Gastrocnemius medialis (tissue), 4 donors: Measurements from ENCODE around the gene DDX1. TPM values are rescaled to one million over a fixed set of nuclear protein-coding genes. Genes with fewer than 3 reads are reported as not detected.
"Not testable (repeated sequence)": the region's sequence is repeated elsewhere in the genome, so short reads cannot be mapped to it uniquely, and the experiment has no call there.

Source experiments
- ATAC-seq, 2 donors: fragments of 150-250 bp; one replicate each; pipeline ENCODE4 v1.9.1; 2016
- DNase-seq, 2 donors: peaks; one replicate each; pipeline ENCODE4 v3.0.0-alpha.2; 2019
- H3K27ac ChIP-seq, 4 donors: fragments of 200-600 bp; sonication (generic); 1 replicate in 1 of 4; 2 replicates in 3 of 4; pipeline ENCODE4 v1.5.1; 2016 to 2018; ENCODE audit warnings: mild to moderate bottlenecking in 2 of 4, moderate library complexity in 1 of 4
- H3K27me3 ChIP-seq, 3 donors: fragments of 200-600 bp; sonication (generic) in 2 of 3; 1 replicate in 1 of 3; 2 replicates in 2 of 3; pipeline versions ENCODE4 v1.5.1 to v1.6.0; 2016 to 2019; ENCODE audit warnings: mild to moderate bottlenecking in 1 of 3, moderate library complexity in 1 of 3
- H3K36me3 ChIP-seq, 2 donors: fragments of 200-600 bp; sonication (generic) in 1 of 2; one replicate each; pipeline ENCODE4 v1.5.1; 2017 to 2018
- H3K4me1 ChIP-seq, 2 donors: fragments of 200-600 bp; sonication (generic) in 1 of 2; one replicate each; pipeline ENCODE4 v1.5.1; 2016 to 2017; ENCODE audit warnings: mild to moderate bottlenecking in 2 of 2
- H3K4me3 ChIP-seq, 4 donors: fragments of 200-600 bp; sonication (generic) in 3 of 4; 1 replicate in 1 of 4; 2 replicates in 3 of 4; pipeline ENCODE4 v1.5.1; 2016 to 2019; ENCODE audit warnings: mild to moderate bottlenecking in 2 of 4
- H3K9me3 ChIP-seq, 3 donors: fragments of 200-600 bp; sonication (generic) in 2 of 3; 1 replicate in 1 of 3; 2 replicates in 2 of 3; pipeline ENCODE4 v1.5.1; 2016 to 2019
- POLR2A ChIP-seq, 2 donors: fragments of 450-650 bp; IDR thresholded peaks; one replicate each; pipeline ENCODE4 v1.6.1; 2017; ENCODE audit warnings: antibody characterized with exemption in 2 of 2, mild to moderate bottlenecking in 2 of 2, moderate library complexity in 2 of 2
- in situ Hi-C, 4 donors: fragments of 200-750 bp; cut with MboI; loops; one replicate each; pipeline versions ENCODE4 v1.15.0 to v1.8.0; 2017; ENCODE audit warnings: low sequenced_read_pairs in 4 of 4
- intact Hi-C: fragments of 100-400 bp; cut with DNase I; formaldehyde crosslinking; loops from one replicate; pipeline ENCODE4 v1.15.1; 2023; ENCODE audit warnings: low total_unique reads
- total RNA-seq, 4 donors: library from RNA; depleted of rRNA; stranded (reverse); fragments of >200 nt; gene quantifications; one replicate each; pipeline versions ENCODE4 v1.1.0 to v1.2.3, GENCODE V29; 2016
- TF ChIP-seq, protein P1 (sequence below), 5 experiments: fragments of 450-650 bp in 3 of 5; fragments of 200-600 bp in 2 of 5; sonication (generic) in 2 of 5; IDR thresholded peaks in 4 of 5; conservative IDR thresholded peaks in 1 of 5; 1 replicate in 4 of 5; 2 replicates in 1 of 5; pipeline ENCODE4 v1.5.1; 2016 to 2019; ENCODE audit warnings: antibody characterized with exemption in 5 of 5, mild to moderate bottlenecking in 3 of 5, moderate library complexity in 3 of 5

DDX1 gene
- total RNA-seq, 4 donors from 2014 or later = 72.8 to 108 (median 88.6) TPM

DNA sequence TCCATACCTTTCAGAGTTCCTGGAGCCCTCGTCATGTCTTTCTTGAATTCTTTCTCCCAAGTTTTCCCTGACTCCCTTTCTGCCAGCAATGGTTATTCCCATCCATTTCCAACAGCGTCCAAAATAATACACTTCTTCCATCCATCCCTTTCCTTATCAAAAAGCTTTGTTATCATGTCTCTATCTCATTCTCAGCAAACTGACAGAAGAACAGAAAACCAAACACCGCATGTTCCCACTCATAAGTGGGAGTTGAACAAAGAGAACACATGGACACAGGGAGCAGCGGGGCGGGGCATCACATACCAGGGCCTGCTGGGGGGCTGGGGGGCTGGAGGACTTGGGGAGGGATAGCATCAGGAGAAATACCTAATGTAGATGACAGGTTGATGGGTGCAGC, 86.7 kb downstream of the DDX1 start:
- intact Hi-C loops (no loop called here), in situ Hi-C loops (no loop called here)
- Histone ChIP-seq H3K4me3 (no peak overlapping the region), H3K36me3 (no peaks in the 10 kb centered on the region), H3K9me3 (no peaks in the 10 kb centered on the region), H3K4me1 (no peaks in the 10 kb centered on the region), H3K27me3 (no peaks in the 10 kb centered on the region), H3K27ac (no peak overlapping the region)
- no peak for TF ChIP-seq POLR2A (IDR thresholded peaks at IDR 0.05)
- TF ChIP-seq, protein P1, sequence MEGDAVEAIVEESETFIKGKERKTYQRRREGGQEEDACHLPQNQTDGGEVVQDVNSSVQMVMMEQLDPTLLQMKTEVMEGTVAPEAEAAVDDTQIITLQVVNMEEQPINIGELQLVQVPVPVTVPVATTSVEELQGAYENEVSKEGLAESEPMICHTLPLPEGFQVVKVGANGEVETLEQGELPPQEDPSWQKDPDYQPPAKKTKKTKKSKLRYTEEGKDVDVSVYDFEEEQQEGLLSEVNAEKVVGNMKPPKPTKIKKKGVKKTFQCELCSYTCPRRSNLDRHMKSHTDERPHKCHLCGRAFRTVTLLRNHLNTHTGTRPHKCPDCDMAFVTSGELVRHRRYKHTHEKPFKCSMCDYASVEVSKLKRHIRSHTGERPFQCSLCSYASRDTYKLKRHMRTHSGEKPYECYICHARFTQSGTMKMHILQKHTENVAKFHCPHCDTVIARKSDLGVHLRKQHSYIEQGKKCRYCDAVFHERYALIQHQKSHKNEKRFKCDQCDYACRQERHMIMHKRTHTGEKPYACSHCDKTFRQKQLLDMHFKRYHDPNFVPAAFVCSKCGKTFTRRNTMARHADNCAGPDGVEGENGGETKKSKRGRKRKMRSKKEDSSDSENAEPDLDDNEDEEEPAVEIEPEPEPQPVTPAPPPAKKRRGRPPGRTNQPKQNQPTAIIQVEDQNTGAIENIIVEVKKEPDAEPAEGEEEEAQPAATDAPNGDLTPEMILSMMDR (IDR thresholded peaks at IDR 0.05 in 4 of 5, conservative IDR thresholded peaks at IDR 0.05 in 1 of 5) = no peak
- DNase-seq (no peak), ATAC-seq (no peak)

GRCh38 chr2:15678909-15679308, 87.2 kb downstream of the DDX1 start:
- no peaks in the 10 kb centered on the region for H3K36me3 ChIP-seq
- intact Hi-C loops (no loop called here), in situ Hi-C loops (no loop called here)
- H3K9me3 ChIP-seq = no peaks in the 10 kb centered on the region
- DNase-seq (no peak), ATAC-seq (no peak)
- TF ChIP-seq, protein P1 (IDR thresholded peaks at IDR 0.05 in 4 of 5, conservative IDR thresholded peaks at IDR 0.05 in 1 of 5) = no peak
- TF ChIP-seq POLR2A (IDR thresholded peaks at IDR 0.05) = no peak
- no peaks in the 10 kb centered on the region for H3K27me3 ChIP-seq
- H3K4me3 ChIP-seq = no peak overlapping the region
- H3K4me1 ChIP-seq = no peaks in the 10 kb centered on the region
- no peak overlapping the region for H3K27ac ChIP-seq

GRCh38 chr2:15679386-15679924, 87.8 kb downstream of the DDX1 start:
- TF ChIP-seq POLR2A (IDR thresholded peaks at IDR 0.05) = no peak
- TF ChIP-seq, protein P1 (IDR thresholded peaks at IDR 0.05 in 4 of 5, conservative IDR thresholded peaks at IDR 0.05 in 1 of 5) = no peak

DNA sequence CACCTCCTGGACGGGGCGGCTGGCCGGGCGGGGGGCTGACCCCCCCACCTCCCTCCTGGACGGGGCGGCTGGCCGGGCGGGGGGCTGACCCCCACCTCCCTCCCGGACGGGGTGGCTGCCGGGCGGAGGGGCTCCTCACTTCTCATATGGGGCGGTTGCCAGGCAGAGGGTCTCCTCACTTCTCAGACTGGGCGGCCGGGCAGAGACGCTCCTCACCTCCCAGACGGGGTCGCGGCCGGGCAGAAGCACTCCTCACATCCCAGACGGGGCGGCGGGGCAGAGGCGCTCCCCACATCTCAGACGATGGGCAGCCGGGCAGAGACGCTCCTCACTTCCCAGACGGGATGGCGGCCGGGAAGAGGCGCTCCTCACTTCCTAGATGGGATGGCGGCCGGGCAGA, 88.5 kb downstream of the DDX1 start:
- H3K4me3 ChIP-seq, H3K9me3 ChIP-seq, H3K4me1 ChIP-seq, ATAC-seq, H3K27me3 ChIP-seq, H3K27ac ChIP-seq, in situ Hi-C loops, H3K36me3 ChIP-seq, intact Hi-C loops, DNase-seq: not testable (repeated sequence)

More at GRCh38 chr2:15679386-15679924, 87.8 kb downstream of the DDX1 start:
- H3K9me3 ChIP-seq = no peaks in the 10 kb centered on the region
- in situ Hi-C loops = no loop called here
- DNase-seq (no peak), ATAC-seq (no peak)
- no peak overlapping the region for H3K4me3 ChIP-seq
- intact Hi-C loops = no loop called here
- no peak overlapping the region for H3K27ac ChIP-seq
- H3K4me1 ChIP-seq = no peaks in the 10 kb centered on the region
- no peaks in the 10 kb centered on the region for H3K27me3 ChIP-seq
- no peaks in the 10 kb centered on the region for H3K36me3 ChIP-seq

Other genes with a start within 250 kb of the DDX1 start
- gene NBAS, start 30.5 kb upstream of the DDX1 start, total RNA-seq = 10 to 100 TPM; 27.3 to 43.6 (median 28.4) TPM